HepG2 (cell line): ENCODE measurements around the gene UCP3. TPM values are rescaled to one million over a fixed set of nuclear protein-coding genes. Genes with fewer than 3 reads are reported as not detected.

ENCODE experiments used
- ATRX ChIP-seq: sonication (generic); formaldehyde crosslinking; IDR thresholded peaks from 2 replicates; pipeline ENCODE4 v1.4.0; 2020; ENCODE audit warnings: missing genetic modification reagents, borderline replicate concordance
- ELF3 ChIP-seq: IDR thresholded peaks from 2 replicates; pipeline ENCODE4 v1.6.1; 2016; ENCODE audit warnings: missing genetic modification reagents, missing compliant biosample characterization
- FLYWCH1 ChIP-seq: sonication (generic); formaldehyde crosslinking; IDR thresholded peaks from 2 replicates; pipeline ENCODE4 v1.8.1; 2023; ENCODE audit warnings: mild to moderate bottlenecking, missing genetic modification reagents
- FOXA1 ChIP-seq, 2 experiments: fragments of 450-650 bp in 1 of 2; sonication (generic) in 1 of 2; formaldehyde crosslinking in 1 of 2; IDR thresholded peaks; 2 replicates each; pipeline versions ENCODE4 v1.4.0 to v1.6.1; 2016 to 2020; ENCODE audit warnings: missing genetic modification reagents in 1 of 2
- SNAPC2 ChIP-seq: sonication (generic); formaldehyde crosslinking; IDR thresholded peaks from 2 replicates; pipeline ENCODE4 v1.8.1; 2022; ENCODE audit warnings: mild to moderate bottlenecking, missing genetic modification reagents
- SNAPC4 ChIP-seq: sonication (generic); formaldehyde crosslinking; IDR thresholded peaks from 2 replicates; pipeline ENCODE4 v1.4.0; 2020; ENCODE audit warnings: mild to moderate bottlenecking, missing genetic modification reagents
- SOX5 ChIP-seq: IDR thresholded peaks from 2 replicates; pipeline ENCODE4 v1.6.1; 2016; ENCODE audit warnings: borderline replicate concordance
- STAG1 ChIP-seq: sonication (generic); formaldehyde crosslinking; IDR thresholded peaks from 2 replicates; pipeline ENCODE4 v1.4.0; 2020; ENCODE audit warnings: missing genetic modification reagents
- TMF1 ChIP-seq: sonication (generic); formaldehyde crosslinking; IDR thresholded peaks from 2 replicates; pipeline ENCODE4 v1.8.1; 2022; ENCODE audit warnings: low read depth, missing genetic modification reagents
- TOE1 ChIP-seq: sonication (generic); formaldehyde crosslinking; IDR thresholded peaks from 2 replicates; pipeline ENCODE4 v1.4.0; 2020; ENCODE audit warnings: mild to moderate bottlenecking, missing genetic modification reagents
- TRIM24 ChIP-seq: sonication (generic); formaldehyde crosslinking; IDR thresholded peaks from 2 replicates; pipeline ENCODE4 v1.8.0; 2022; ENCODE audit warnings: mild to moderate bottlenecking, missing genetic modification reagents
- USF2 ChIP-seq, 2 experiments: sonication (generic) in 1 of 2; formaldehyde crosslinking in 1 of 2; IDR thresholded peaks; 2 replicates each; pipeline versions ENCODE4 v1.5.1 to v1.6.1; 2011 to 2020; ENCODE audit warnings: borderline replicate concordance in 1 of 2, low read depth in 1 of 2, low read length in 1 of 2, mild to moderate bottlenecking in 1 of 2, missing genetic modification reagents in 1 of 2, moderate library complexity in 1 of 2
- ZBTB14 ChIP-seq: sonication (generic); formaldehyde crosslinking; IDR thresholded peaks from 2 replicates; pipeline ENCODE4 v1.4.0; 2020; ENCODE audit warnings: missing genetic modification reagents
- ZNF205 ChIP-seq: IDR thresholded peaks from 2 replicates; pipeline ENCODE4 v1.6.1; 2018; ENCODE audit warnings: missing biosample characterization, missing genetic modification reagents
- ZNF232 ChIP-seq: sonication (generic); formaldehyde crosslinking; IDR thresholded peaks from 2 replicates; pipeline ENCODE4 v1.4.0; 2020; ENCODE audit warnings: missing genetic modification reagents, borderline replicate concordance
- ZNF274 ChIP-seq: sonication (generic); formaldehyde crosslinking; IDR thresholded peaks from 2 replicates; pipeline ENCODE4 v1.5.1; 2020; ENCODE audit warnings: mild to moderate bottlenecking, missing genetic modification reagents
- ZNF354B ChIP-seq: sonication (generic); formaldehyde crosslinking; IDR thresholded peaks from 2 replicates; pipeline ENCODE4 v1.8.0; 2022; ENCODE audit warnings: mild to moderate bottlenecking, missing genetic modification reagents
- ZSCAN5A ChIP-seq: sonication (generic); formaldehyde crosslinking; IDR thresholded peaks from 2 replicates; pipeline ENCODE4 v1.8.0; 2022; ENCODE audit warnings: mild to moderate bottlenecking, missing genetic modification reagents, borderline replicate concordance
- polyA plus RNA-seq, 8 experiments: library from polyadenylated mRNA; depleted of rRNA in 3 of 8; stranded (reverse) in 7 of 8; unstranded in 1 of 8; fragments of >200 nt; fragmentation: Illumina TruSeq in 4 of 8; extraction: Trizol in 4 of 8; gene quantifications; 2 replicates each; pipeline versions ENCODE4 v1.2.1 to v1.2.3, GENCODE V29; 2011 to 2016; ENCODE audit warnings: low read depth in 4 of 8, missing spikeins in 1 of 8, mixed read lengths in 1 of 8; ENCODE audit not compliant: insufficient read depth in 1 of 8
- total RNA-seq, 5 experiments: library from RNA; depleted of rRNA; stranded (reverse); fragments of >200 nt; fragmentation: Illumina TruSeq; extraction: Trizol; gene quantifications; 2 replicates each; pipeline ENCODE4 v1.2.3, GENCODE V29; 2016; ENCODE audit warnings: low read depth in 1 of 5

Gene UCP3
- total and polyA plus RNA-seq, 2 of the 13 experiments (the other 11 are each of a cell fraction or from before 2014, with no cell fraction given) = 0.37 TPM; not detected in 1

- TF ChIP-seq STAG1 (CRISPR knock-in tag) (no peak), ZNF205 (CRISPR knock-in tag) (0 out of 2 replicates have a peak, but pooled peaks have one; percentile 54), TRIM24 (no peak), ELF3 (0 out of 2 replicates have a peak, but pooled peaks have one; percentile 40), ATRX (CRISPR knock-in tag) (no peak), SOX5 (CRISPR knock-in tag) (0 out of 2 replicates have a peak, but pooled peaks have one; percentile 21), ZNF274 (CRISPR knock-in tag) (no peak), TMF1 (no peak), SNAPC4 (no peak), USF2 (IDR thresholded peaks at IDR 0.05; ENCODE audit: low read depth, low read length) (no peak), USF2 (CRISPR knock-in tag; IDR thresholded peaks at IDR 0.05; ENCODE audit: borderline replicate concordance) (no peak), ZNF232 (CRISPR knock-in tag) (no peak; the same call in 1 of the 2 replicates), TOE1 (no peak), ZBTB14 (CRISPR knock-in tag) (no peak), ZNF354B (CRISPR knock-in tag) (0 out of 2 replicates have a peak, but pooled peaks have one; percentile 34), FOXA1 (IDR thresholded peaks at IDR 0.05) (no peak), FOXA1 (CRISPR knock-in tag; IDR thresholded peaks at IDR 0.05) (no peak), FLYWCH1 (CRISPR knock-in tag) (no peak), SNAPC2 (CRISPR knock-in tag) (0 out of 2 replicates have a peak, but pooled peaks have one; percentile 70), ZSCAN5A (no peak)
Measured at GRCh38 chr11:73950869-73951710, 57.8 kb downstream of the UCP3 start, which contains the start of gene DNAJB13 (continued).
